ENCODE measurements around the gene FAM149B1. TPM values are rescaled to one million over a fixed set of nuclear protein-coding genes. Genes with fewer than 3 reads are reported as not detected.

FAM149B1 gene
- total RNA-seq, 2 donors from 2014 or later: 4.9 to 17.1 TPM

DNA sequence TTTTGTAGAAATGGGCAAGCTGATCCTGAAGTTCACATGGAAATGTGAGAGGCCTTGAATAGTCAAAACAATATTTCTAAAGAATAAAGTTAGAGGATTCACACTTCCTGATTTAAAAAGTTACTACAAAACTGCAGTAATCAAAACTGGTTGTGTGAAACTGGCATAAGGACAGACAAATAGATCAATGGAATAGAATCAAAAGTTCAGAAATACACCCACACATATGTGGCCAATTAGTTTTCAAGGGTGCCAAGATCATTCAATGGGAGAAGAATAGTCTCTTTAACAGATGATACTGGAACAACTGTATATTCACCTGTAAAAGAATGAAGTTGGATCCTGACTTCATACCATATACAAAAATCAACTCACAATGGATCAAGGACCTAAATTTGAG lies 51.5 kb downstream of the FAM149B1 start:
- peaks cover 0 to 2% of the 10 kb centered on the region in 2 donors for H3K36me3 ChIP-seq (replicated peaks in 1 of 2; ENCODE audit: insufficient read depth in 1 of 2, low read depth in 2 of 2)
- no peak for DNase-seq
- ATAC-seq: no peak
- H3K9me3 ChIP-seq: no peaks in the 10 kb centered on the region
- no peak overlapping the region for H3K4me3 ChIP-seq
- no peaks in the 10 kb centered on the region for H3K27me3 ChIP-seq
- TF ChIP-seq POLR2A (IDR thresholded peaks at IDR 0.05): no peak
- TF ChIP-seq, protein P1, sequence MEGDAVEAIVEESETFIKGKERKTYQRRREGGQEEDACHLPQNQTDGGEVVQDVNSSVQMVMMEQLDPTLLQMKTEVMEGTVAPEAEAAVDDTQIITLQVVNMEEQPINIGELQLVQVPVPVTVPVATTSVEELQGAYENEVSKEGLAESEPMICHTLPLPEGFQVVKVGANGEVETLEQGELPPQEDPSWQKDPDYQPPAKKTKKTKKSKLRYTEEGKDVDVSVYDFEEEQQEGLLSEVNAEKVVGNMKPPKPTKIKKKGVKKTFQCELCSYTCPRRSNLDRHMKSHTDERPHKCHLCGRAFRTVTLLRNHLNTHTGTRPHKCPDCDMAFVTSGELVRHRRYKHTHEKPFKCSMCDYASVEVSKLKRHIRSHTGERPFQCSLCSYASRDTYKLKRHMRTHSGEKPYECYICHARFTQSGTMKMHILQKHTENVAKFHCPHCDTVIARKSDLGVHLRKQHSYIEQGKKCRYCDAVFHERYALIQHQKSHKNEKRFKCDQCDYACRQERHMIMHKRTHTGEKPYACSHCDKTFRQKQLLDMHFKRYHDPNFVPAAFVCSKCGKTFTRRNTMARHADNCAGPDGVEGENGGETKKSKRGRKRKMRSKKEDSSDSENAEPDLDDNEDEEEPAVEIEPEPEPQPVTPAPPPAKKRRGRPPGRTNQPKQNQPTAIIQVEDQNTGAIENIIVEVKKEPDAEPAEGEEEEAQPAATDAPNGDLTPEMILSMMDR (IDR thresholded peaks at IDR 0.05): no peak
- no peak overlapping the region for H3K27ac ChIP-seq
- intact Hi-C loops (cut with DNase I): no loop called here
- H3K4me1 ChIP-seq: no peaks in the 10 kb centered on the region

DNA sequence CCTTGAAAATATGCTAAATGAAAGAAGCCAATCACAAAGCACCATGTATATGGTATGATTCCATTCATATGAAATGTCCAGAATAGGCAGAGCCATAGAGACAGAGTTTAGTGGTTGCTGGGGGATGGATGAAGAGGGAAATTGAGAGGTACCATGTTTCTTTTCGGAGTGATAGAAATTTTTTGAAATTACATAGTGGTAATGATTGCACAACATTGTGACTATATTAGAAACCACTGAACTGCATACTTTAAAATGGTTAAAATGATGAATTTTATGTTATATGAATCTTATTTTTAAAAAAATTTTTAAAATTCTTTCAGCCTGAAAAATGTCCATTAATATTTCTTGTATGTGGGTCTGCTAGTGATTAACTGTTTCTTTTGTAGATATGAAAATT lies 53.1 kb downstream of the FAM149B1 start:
- Histone ChIP-seq H3K27me3 (no peaks in the 10 kb centered on the region), H3K27ac (no peak overlapping the region), H3K4me3 (no peak overlapping the region), H3K9me3 (no peaks in the 10 kb centered on the region), H3K4me1 (no peaks in the 10 kb centered on the region), H3K36me3 (replicated peaks in 1 of 2; ENCODE audit: insufficient read depth in 1 of 2, low read depth in 2 of 2) (peaks cover 0 to 2% of the 10 kb centered on the region in 2 donors)
- TF ChIP-seq POLR2A (IDR thresholded peaks at IDR 0.05): no peak
- TF ChIP-seq, protein P1 (IDR thresholded peaks at IDR 0.05): no peak
- DNase-seq (no peak), ATAC-seq (no peak)
- intact Hi-C loops (cut with DNase I): no loop called here
- WGBS, 2 donors: 87 to 95% methylated on average over 1 of the region's 1 CpG

DNA sequence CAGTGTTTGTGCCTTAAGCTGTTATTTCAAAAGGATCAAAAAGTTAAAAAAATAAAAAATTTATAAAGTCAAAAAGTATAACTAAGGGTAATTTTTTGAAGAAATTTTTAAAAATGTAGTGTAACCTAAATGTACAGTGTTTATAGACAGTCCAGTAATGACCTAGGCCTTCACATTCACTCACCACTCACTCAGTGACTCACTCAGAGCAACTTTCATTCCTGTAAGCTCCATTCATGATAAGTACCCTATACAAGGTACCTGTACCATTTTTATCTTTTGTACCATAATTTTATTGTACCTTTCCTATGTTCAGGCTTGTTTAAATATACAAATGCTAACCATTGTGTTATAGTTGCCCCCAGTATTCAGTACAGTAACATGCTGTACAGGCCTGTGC lies 57.6 kb downstream of the FAM149B1 start:
- TF ChIP-seq, protein P1 (IDR thresholded peaks at IDR 0.05): no peak
- TF ChIP-seq POLR2A (IDR thresholded peaks at IDR 0.05): no peak
- no peaks in the 10 kb centered on the region for H3K36me3 ChIP-seq (replicated peaks in 1 of 2; ENCODE audit: insufficient read depth in 1 of 2, low read depth in 2 of 2)
- no peak overlapping the region for H3K27ac ChIP-seq
- H3K9me3 ChIP-seq: no peaks in the 10 kb centered on the region
- ATAC-seq: no peak
- intact Hi-C loops (cut with DNase I): no loop called here
- no peaks in the 10 kb centered on the region for H3K27me3 ChIP-seq
- no peaks in the 10 kb centered on the region for H3K4me1 ChIP-seq
- no peak overlapping the region for H3K4me3 ChIP-seq
- DNase-seq: no peak

DNA sequence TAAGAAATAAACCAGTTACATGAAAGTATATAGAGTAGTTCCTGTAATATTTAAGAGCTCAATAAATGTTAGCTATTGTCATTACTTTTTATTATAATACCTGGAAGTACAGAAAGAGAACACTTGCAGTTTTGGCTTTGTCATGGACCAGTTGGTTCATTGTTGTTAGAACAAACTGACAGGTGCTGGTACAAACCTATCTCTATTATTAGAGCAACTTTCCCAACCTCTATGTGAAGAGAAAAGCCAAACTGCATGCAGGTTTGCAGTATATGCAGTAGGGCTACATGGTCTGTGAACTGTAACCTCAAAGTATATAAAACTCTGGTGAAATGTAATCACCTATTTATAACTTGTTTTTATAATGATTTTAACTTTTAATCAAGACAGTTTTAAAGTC lies 58.7 kb downstream of the FAM149B1 start:
- TF ChIP-seq, protein P1 (IDR thresholded peaks at IDR 0.05): no peak
- no peak for TF ChIP-seq POLR2A (IDR thresholded peaks at IDR 0.05)
- Histone ChIP-seq H3K27me3 (no peaks in the 10 kb centered on the region), H3K4me1 (no peaks in the 10 kb centered on the region), H3K36me3 (replicated peaks in 1 of 2; ENCODE audit: insufficient read depth in 1 of 2, low read depth in 2 of 2) (no peaks in the 10 kb centered on the region), H3K27ac (no peak overlapping the region), H3K9me3 (no peaks in the 10 kb centered on the region), H3K4me3 (no peak overlapping the region)
- no peak for DNase-seq
- intact Hi-C loops (cut with DNase I): no loop called here
- no peak for ATAC-seq

DNA sequence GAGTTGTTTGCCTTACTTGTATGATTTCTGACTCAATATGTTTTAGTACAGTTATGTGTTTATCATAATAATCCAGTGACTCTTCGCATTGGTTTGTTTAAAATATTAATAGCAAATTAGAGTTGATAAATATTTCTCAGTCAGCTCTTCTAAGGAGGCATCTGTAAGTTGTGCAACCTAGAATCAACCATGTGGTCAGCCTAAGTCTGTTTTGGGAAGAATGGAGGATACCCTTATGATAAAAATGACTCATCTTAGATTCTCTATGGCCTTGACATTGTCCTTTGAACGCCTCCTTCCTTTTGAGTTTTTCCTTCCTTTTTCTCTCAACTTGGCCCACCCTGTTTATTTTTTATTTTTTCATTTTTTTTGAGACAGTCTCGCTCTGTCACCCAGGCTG lies 60.3 kb downstream of the FAM149B1 start:
- Histone ChIP-seq H3K27me3 (no peaks in the 10 kb centered on the region), H3K4me3 (no peak overlapping the region), H3K4me1 (no peaks in the 10 kb centered on the region), H3K27ac (no peak overlapping the region), H3K36me3 (replicated peaks in 1 of 2; ENCODE audit: insufficient read depth in 1 of 2, low read depth in 2 of 2) (no peaks in the 10 kb centered on the region), H3K9me3 (no peaks in the 10 kb centered on the region)
- DNase-seq: no peak
- WGBS, 2 donors: 77 to 81% methylated on average over 3 of the region's 3 CpGs
- TF ChIP-seq, protein P1 (IDR thresholded peaks at IDR 0.05): no peak
- TF ChIP-seq POLR2A (IDR thresholded peaks at IDR 0.05): no peak
- no peak for ATAC-seq
- intact Hi-C loops (cut with DNase I): no loop called here
